ENCODE measurements around the gene LIPH.

- TF ChIP-seq CTCF (IDR thresholded peaks at IDR 0.05) (no peak), POLR2A (IDR thresholded peaks at IDR 0.05) (no peak)
Observed at GRCh38 chr3:185558395-185558794, 6.0 kb upstream of the LIPH start.

All from gastroesophageal sphincter (tissue), 3 donors.